A549 treated with DMSO at 1 μM for 4 hours (cell line): ENCODE measurements around the gene CHD1. TPM values are rescaled to one million over a fixed set of nuclear protein-coding genes. Genes with fewer than 3 reads are reported as not detected.

Experiments used
- total RNA-seq: library from RNA; stranded (reverse); fragments of 200-300 nt; extraction: Qiagen RNA extraction; gene quantifications from 5 replicates; pipeline ENCODE4 v1.2.3, GENCODE V29; 2022; ENCODE audit warnings: low read depth

The CHD1 gene
- 27.6 to 34.1 TPM (median 30.8 TPM) in 5 replicates for total RNA-seq

GRCh38 chr5:98928873-98929709 is at the start of gene CHD1:
Gene CHD1 (minus strand): TSS chr5:98929007. CDS start chr5:98926386, 2,621 bp downstream.

Other genes with a start within 250 kb of the CHD1 start
- gene RGMB, start 155.3 kb downstream of the CHD1 start, total RNA-seq: 8.5 to 9.9 TPM (median 9.0 TPM) in 5 replicates